Measurements from ENCODE around the gene MLC1.

The MLC1 gene

DNA sequence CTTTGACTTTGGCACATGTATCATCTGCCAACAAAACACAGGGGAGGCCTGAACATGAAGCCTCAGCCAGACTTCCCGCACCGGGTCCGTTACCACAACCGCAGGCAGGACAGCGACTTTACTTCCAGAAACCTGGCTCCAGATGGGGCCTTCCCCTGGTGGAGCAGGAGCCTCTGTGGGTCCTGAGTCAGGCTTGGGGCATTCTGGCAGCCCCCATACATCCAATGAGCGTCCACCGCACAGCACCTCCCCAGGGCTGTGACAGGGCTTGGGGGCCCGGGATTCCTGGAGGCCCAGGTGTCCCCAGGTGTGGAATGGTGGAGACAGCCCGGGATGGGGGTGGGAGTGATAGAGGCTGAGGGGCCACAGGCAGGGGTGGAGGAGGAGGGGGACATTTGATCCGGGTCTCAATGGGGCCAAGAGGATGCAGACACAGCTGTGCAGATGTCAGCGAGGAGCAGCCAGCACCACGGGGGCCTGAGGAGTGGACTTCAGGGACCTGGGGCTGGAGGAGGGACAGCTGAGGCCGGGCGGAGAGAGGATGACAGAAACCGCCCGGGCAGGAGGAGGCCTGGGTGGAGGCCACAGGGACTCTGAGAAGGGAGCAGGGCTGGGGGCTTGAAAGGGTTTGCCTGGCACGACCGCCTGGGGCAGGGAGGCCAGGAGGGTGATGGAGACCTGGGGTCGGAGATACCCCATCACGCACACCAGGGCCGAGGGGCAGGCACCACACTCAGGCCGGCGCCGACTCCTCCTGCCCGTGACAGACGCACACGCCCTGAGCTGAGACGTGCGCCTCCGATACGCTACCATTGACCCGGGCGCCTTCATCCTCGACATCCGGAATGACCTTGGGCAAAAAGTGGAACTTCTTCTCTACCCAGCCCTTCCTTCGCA is 35.7 kb downstream of the MLC1 start:
- no peaks in the 10 kb centered on the region for H3K9me3 ChIP-seq (replicated peaks; ENCODE audit: low read length)
- H3K4me3 ChIP-seq (ENCODE audit: low read length), result no peak overlapping the region
- H3K4me2 ChIP-seq (ENCODE audit: low read length), result no peak overlapping the region
- H3K27me3 ChIP-seq (ENCODE audit: control insufficient read depth, insufficient read depth, low read length), result peaks cover 26% of the 10 kb centered on the region
- no peaks in the 10 kb centered on the region for H3K4me1 ChIP-seq (ENCODE audit: control insufficient read depth, insufficient read depth, low read length)
- no peak overlapping the region for H3K9ac ChIP-seq (ENCODE audit: low read depth, low read length)
- no peaks in the 10 kb centered on the region for H3K36me3 ChIP-seq (ENCODE audit: insufficient read depth, low read length)

DNA sequence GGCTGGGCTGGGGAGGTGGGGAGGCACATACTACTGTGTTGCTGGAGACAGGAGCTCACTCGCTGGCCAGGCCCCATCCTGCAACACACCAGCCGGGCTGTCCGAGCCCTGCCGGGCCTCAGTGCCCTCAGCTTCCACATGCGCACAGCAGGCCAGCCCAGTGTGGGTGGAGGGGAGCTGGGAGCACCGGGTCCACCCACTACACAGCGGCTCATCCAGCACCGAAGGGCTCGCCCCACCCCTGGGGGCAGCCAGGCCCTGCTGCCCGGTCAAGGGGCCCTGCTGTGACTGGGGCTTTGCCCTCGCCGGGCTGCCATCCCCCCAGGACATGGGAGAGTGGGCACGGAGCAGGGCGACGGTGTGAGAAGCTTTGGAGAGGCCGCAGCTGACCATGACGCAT is 36.4 kb downstream of the MLC1 start:
- no peaks in the 10 kb centered on the region for H3K9me3 ChIP-seq (replicated peaks; ENCODE audit: low read length)
- H3K27me3 ChIP-seq (ENCODE audit: control insufficient read depth, insufficient read depth, low read length), result peaks cover 26% of the 10 kb centered on the region
- H3K4me2 ChIP-seq (ENCODE audit: low read length), result no peak overlapping the region
- H3K9ac ChIP-seq (ENCODE audit: low read depth, low read length), result no peak overlapping the region
- no peak overlapping the region for H3K4me3 ChIP-seq (ENCODE audit: low read length)
- no peaks in the 10 kb centered on the region for H3K4me1 ChIP-seq (ENCODE audit: control insufficient read depth, insufficient read depth, low read length)
- H3K36me3 ChIP-seq (ENCODE audit: insufficient read depth, low read length), result no peaks in the 10 kb centered on the region

GRCh38 chr22:50048061-50048765 is 37.0 kb downstream of the MLC1 start:
- H3K4me3 ChIP-seq (ENCODE audit: low read length), result no peak overlapping the region
- H3K27me3 ChIP-seq (ENCODE audit: control insufficient read depth, insufficient read depth, low read length), result peaks cover 26% of the 10 kb centered on the region
- H3K9me3 ChIP-seq (replicated peaks; ENCODE audit: low read length), result no peaks in the 10 kb centered on the region
- H3K36me3 ChIP-seq (ENCODE audit: insufficient read depth, low read length), result no peaks in the 10 kb centered on the region
- no peaks in the 10 kb centered on the region for H3K4me1 ChIP-seq (ENCODE audit: control insufficient read depth, insufficient read depth, low read length)
- H3K9ac ChIP-seq (ENCODE audit: low read depth, low read length), result no peak overlapping the region
- H3K4me2 ChIP-seq (ENCODE audit: low read length), result no peak overlapping the region

DNA sequence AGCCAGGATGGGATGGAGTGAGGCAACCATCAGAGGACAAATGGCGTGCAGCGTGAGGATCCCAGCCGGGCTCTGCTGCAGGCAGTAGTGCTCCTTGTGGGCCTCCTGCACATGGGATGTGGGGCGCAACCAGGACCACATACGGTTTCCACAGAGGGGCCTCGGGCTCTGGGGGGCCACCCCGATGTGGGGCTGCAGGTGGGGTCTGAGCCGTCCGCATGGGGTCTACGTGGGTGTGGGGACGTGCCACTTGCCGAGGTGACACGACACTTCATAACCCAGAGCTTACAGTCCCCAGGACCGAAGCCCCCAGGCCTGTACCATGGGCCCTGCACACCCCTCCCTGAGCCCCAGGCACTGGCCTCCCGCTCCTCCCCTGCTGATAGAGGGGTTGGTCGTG is 37.9 kb downstream of the MLC1 start:
- Histone ChIP-seq H3K4me2 (ENCODE audit: low read length) (no peak overlapping the region), H3K4me3 (ENCODE audit: low read length) (no peak overlapping the region), H3K4me1 (ENCODE audit: control insufficient read depth, insufficient read depth, low read length) (no peaks in the 10 kb centered on the region), H3K9me3 (replicated peaks; ENCODE audit: low read length) (no peaks in the 10 kb centered on the region), H3K9ac (ENCODE audit: low read depth, low read length) (no peak overlapping the region), H3K27me3 (ENCODE audit: control insufficient read depth, insufficient read depth, low read length) (peaks cover 30% of the 10 kb centered on the region), H3K36me3 (ENCODE audit: insufficient read depth, low read length) (no peaks in the 10 kb centered on the region)

DNA sequence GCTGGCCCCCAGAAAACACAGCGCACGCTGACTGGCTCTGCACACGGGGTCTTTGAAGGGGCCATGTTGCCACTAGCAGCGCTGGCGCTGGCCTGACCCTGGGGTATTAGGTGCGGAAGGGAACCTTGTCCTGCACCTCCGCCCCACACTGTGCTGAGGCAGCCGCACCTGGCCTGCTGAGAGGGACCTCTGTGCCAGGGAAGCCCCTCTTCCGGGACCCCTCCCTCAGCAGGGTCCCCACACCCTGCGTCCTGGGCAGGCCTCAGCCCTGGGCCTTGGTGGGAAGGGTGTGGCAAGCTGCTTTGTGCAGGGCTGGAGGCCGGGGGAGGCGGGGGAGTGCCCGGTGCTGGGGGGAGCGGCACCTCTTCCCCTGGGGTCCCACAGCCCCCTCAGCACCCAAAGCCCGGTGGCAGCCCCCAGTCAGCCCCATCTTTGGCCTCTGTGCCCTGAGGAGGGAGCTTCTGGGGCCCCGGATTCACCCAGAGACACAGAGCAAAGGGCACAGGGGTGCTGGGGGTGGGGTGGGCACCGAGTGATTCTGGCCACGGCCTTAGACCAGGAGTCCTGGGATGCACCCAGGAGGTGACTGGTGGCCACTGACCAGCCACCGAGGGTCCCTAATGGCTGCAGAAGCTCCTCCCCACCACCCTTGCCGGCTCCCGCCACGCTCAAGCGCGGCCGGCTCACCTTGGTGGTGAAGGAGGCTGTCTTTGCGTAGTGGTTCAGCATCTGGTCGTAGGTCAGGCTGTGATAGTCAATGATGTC is 38.6 kb downstream of the MLC1 start:
- Histone ChIP-seq H3K4me3 (ENCODE audit: low read length) (no peak overlapping the region), H3K36me3 (ENCODE audit: insufficient read depth, low read length) (no peaks in the 10 kb centered on the region), H3K9me3 (replicated peaks; ENCODE audit: low read length) (no peaks in the 10 kb centered on the region), H3K9ac (ENCODE audit: low read depth, low read length) (no peak overlapping the region), H3K4me1 (ENCODE audit: control insufficient read depth, insufficient read depth, low read length) (no peaks in the 10 kb centered on the region), H3K27me3 (ENCODE audit: control insufficient read depth, insufficient read depth, low read length) (peaks cover 35% of the 10 kb centered on the region), H3K4me2 (ENCODE audit: low read length) (no peak overlapping the region)

DNA sequence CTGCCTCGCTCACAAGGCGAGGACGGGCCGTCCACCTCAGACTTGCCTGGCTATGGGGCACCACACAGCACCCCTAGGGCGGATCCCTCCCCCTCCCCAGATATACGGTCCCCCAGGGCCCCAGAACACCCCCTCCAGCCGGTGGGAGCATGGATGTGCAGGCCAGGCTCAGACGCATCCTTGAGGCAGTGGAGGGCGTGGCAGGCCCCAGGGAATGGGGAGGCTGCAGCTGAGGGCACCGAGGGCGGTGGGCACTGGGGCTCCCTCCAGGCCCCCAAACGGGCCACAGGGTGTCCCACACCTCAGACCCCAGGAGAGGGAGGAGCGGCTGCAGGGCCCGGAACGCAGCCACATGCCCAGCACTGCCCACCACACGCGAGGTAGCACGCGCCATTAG is 39.2 kb downstream of the MLC1 start:
- Histone ChIP-seq H3K27me3 (ENCODE audit: control insufficient read depth, insufficient read depth, low read length) (peaks cover 36% of the 10 kb centered on the region), H3K4me2 (ENCODE audit: low read length) (no peak overlapping the region), H3K4me3 (ENCODE audit: low read length) (no peak overlapping the region), H3K9me3 (replicated peaks; ENCODE audit: low read length) (no peaks in the 10 kb centered on the region), H3K9ac (ENCODE audit: low read depth, low read length) (no peak overlapping the region), H3K36me3 (ENCODE audit: insufficient read depth, low read length) (no peaks in the 10 kb centered on the region), H3K4me1 (ENCODE audit: control insufficient read depth, insufficient read depth, low read length) (no peaks in the 10 kb centered on the region)

DNA sequence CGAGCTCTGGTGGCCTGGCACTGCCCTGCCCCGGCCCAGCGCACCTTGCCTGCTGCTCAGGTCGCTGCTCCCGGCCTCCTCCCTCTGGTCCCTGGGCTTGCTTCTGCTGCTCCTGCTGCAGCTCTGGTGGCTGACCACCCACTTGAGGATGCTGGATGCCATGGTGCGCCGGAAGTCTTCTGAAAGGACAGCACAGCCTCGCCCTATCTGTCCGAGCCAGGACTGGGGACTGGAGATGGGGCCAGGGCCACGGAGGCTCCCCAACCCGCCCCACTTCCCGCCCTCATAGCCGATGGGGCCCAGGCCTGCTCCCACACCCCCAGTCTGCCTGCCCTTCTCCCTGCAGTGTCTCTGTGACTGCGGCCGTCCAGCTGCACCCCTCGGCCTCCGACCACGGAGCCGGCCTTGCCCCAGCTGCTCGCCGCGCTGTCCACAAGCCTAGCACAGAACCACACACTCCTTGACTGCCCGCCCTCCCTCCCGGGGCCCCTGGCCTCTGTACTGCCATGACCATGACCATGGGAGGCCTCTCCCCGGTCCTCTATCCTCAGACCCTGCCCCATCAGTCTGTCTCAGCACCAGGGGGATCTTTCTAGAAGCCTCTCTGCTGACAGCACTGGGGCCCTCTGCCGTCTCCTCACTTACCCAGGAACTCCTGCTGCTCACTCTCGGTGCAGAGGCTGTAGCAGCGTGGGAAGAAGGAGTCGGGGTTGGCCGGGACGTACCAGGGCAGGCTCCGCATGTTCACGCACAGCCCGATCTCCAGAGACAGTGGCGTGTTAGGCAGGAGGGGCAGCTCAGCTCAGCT is 39.8 kb downstream of the MLC1 start:
- H3K9ac ChIP-seq (ENCODE audit: low read depth, low read length), result no peak overlapping the region
- no peak overlapping the region for H3K4me3 ChIP-seq (ENCODE audit: low read length)
- no peaks in the 10 kb centered on the region for H3K9me3 ChIP-seq (replicated peaks; ENCODE audit: low read length)

DNA sequence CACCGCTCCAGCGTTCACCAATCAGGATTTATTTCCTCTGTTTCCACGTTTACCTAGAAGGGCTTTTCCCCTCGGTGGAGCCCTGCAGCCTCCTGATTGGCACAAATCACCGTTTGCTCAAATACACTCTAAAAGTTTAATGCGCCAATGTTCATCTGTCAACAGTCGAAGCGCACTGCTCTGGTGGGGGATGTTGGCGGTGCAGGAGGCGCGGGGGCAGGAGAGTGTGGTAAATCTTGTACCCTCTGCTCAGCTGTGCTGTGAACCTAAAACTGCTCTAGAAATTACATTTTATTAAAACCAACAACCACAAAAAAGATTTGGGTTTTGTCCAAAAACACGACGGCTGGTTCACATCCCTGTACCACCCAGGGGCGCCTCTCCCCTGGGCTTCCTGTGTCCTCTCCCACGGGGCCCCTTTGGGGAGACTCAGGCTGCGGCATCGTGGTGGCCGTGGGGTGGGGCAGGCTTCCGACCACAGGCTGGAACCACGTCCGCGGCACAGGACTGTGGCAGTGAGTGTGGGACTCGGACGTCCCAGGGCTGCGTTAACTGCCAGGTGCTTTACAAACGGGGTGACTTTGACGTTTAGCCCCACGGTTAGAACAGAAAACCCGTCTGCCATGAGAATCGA is 40.6 kb downstream of the MLC1 start:
- H3K9me3 ChIP-seq (replicated peaks; ENCODE audit: low read length), result no peaks in the 10 kb centered on the region
- H3K4me1 ChIP-seq (ENCODE audit: control insufficient read depth, insufficient read depth, low read length), result no peaks in the 10 kb centered on the region
- H3K36me3 ChIP-seq (ENCODE audit: insufficient read depth, low read length), result no peaks in the 10 kb centered on the region
- H3K4me2 ChIP-seq (ENCODE audit: low read length), result no peak overlapping the region
- H3K4me3 ChIP-seq (ENCODE audit: low read length), result no peak overlapping the region
- H3K27me3 ChIP-seq (ENCODE audit: control insufficient read depth, insufficient read depth, low read length), result peaks cover 36% of the 10 kb centered on the region
- H3K9ac ChIP-seq (ENCODE audit: low read depth, low read length), result no peak overlapping the region

More for the DNA sequence above, 39.8 kb downstream of the MLC1 start:
- H3K4me1 ChIP-seq (ENCODE audit: control insufficient read depth, insufficient read depth, low read length), result no peaks in the 10 kb centered on the region
- H3K4me2 ChIP-seq (ENCODE audit: low read length), result no peak overlapping the region
- no peaks in the 10 kb centered on the region for H3K36me3 ChIP-seq (ENCODE audit: insufficient read depth, low read length)
- peaks cover 36% of the 10 kb centered on the region for H3K27me3 ChIP-seq (ENCODE audit: control insufficient read depth, insufficient read depth, low read length)

DNA sequence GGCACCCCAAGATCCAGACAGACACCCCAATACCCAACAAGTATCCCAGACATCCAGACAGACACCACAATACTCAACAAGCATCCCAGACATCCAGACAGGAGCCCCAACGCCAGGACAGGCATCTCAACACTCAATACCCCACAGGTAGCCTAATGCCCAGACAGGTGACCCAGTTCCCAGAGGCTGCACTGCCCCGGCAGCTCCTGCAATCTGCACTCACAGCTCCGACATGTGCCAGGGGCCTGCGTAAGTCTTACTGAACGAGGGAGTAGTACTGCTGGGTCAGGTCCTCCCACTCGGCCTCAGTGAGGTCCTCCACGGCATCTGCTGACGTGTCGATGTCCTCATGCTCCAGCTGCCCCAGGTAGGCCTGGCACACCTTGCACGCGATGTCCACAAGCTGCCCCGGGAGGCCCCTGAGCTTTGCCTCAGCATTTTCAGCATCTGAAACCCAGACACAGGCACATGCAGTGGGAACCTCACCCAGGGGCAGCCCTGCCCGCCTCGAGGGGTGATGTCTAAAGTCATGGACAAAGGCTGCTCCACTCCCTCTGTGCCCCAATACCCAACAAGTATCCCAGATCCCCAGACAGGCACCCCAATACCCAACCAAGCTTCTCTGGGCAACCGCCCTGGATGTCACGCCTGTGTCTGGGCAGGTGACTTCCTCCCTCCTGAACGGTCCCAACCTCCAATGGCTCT is 43.7 kb downstream of the MLC1 start:
- Histone ChIP-seq H3K4me2 (ENCODE audit: low read length) (no peak overlapping the region), H3K27me3 (ENCODE audit: control insufficient read depth, insufficient read depth, low read length) (peaks cover 22% of the 10 kb centered on the region), H3K9ac (ENCODE audit: low read depth, low read length) (no peak overlapping the region), H3K4me1 (ENCODE audit: control insufficient read depth, insufficient read depth, low read length) (no peaks in the 10 kb centered on the region), H3K36me3 (ENCODE audit: insufficient read depth, low read length) (no peaks in the 10 kb centered on the region), H3K4me3 (ENCODE audit: low read length) (no peak overlapping the region), H3K9me3 (replicated peaks; ENCODE audit: low read length) (no peaks in the 10 kb centered on the region)

- Histone ChIP-seq H3K9ac (ENCODE audit: low read depth, low read length) (no peak overlapping the region), H3K4me2 (ENCODE audit: low read length) (no peak overlapping the region), H3K36me3 (ENCODE audit: insufficient read depth, low read length) (no peaks in the 10 kb centered on the region), H3K4me1 (ENCODE audit: control insufficient read depth, insufficient read depth, low read length) (no peaks in the 10 kb centered on the region), H3K4me3 (ENCODE audit: low read length) (no peak overlapping the region), H3K27me3 (ENCODE audit: control insufficient read depth, insufficient read depth, low read length) (peaks cover 22% of the 10 kb centered on the region), H3K9me3 (replicated peaks; ENCODE audit: low read length) (no peaks in the 10 kb centered on the region)
Observed at GRCh38 chr22:50040717-50041116, 44.5 kb downstream of the MLC1 start.
